ENCODE results near the gene SMAD1. TPM values are rescaled to one million over a fixed set of nuclear protein-coding genes. Genes with fewer than 3 reads are reported as not detected.

The SMAD1 gene
- 46.0 and 58.2 TPM in 2 replicates for polyA plus RNA-seq (2012; rRNA removed)
- polyA plus RNA-seq (2012; cell fraction: cytosol; rRNA removed): 48.8 and 50.6 TPM in 2 replicates
- polyA plus RNA-seq (2012; cell fraction: nucleus; rRNA removed): 51.5 and 55.6 TPM in 2 replicates

DNA sequence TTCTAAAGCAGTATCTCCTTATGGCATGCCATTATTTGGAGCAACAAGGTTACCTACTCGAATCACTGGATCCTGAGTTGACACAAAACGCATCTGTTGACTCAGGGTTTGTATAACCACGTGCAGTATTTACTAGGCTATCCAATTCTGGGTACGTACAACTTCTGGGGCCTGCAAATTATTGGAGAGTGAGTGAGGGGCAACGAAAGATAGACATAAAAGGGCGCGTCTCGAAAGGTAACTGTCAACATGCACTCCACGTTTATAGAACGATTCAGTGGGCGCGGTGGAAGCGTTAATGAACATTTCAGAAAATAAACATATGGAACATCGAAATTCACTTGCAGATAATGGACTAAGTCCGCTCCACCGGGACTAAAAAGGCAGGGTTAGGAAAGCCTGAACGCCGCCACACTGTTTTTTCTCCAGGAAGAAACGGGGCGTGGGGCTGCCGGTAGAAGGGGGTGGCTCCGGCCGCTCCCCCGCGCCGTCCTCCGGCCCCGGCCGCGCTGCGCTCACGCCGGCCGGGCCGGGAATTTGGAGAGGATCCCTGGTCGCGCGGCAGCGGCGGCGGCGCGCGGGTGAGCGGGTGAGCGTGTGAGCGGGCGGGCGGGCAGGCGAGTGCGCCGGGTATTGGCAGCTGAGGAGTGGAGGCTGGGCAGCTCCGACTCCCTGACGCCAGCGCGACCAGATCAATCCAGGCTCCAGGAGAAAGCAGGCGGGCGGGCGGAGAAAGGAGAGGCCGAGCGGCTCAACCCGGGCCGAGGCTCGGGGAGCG lies at the start of gene SMAD1:
SMAD1 (plus strand) TSS at position 690 of the 778 bp plus-strand sequence. CDS start 32,761 bp downstream, outside the sequence.
- no peaks in the 10 kb centered on the region for H3K36me3 ChIP-seq (replicated peaks in 1 of 2; ENCODE audit: control insufficient read depth in 1 of 2, insufficient read depth in 2 of 2, low read length in 1 of 2)
- TF ChIP-seq FOSL2 (IDR thresholded peaks at IDR 0.05; ENCODE audit: borderline replicate concordance, low read depth): no peak
- TF ChIP-seq TAF1 (IDR thresholded peaks at IDR 0.05; ENCODE audit: borderline replicate concordance, low read depth, low read length): peak; percentile 85; the same call in 1 of the 2 replicates
- TF ChIP-seq REST (IDR thresholded peaks at IDR 0.05; ENCODE audit: low read depth, low read length): peak; percentile 36; the same call in 1 of the 2 replicates
- TF ChIP-seq ELF1 (IDR thresholded peaks at IDR 0.05): no peak
- peak; percentile 38; the same call in 1 of the 2 replicates for TF ChIP-seq NFIC (IDR thresholded peaks at IDR 0.05; ENCODE audit: borderline replicate concordance)
- TF ChIP-seq POLR2AphosphoS5 (IDR thresholded peaks at IDR 0.05; ENCODE audit: low read depth, low read length): peak; percentile 64
- peak; percentile 74; the same call in 1 of the 2 replicates for TF ChIP-seq SIN3A (IDR thresholded peaks at IDR 0.05; ENCODE audit: borderline replicate concordance, low read depth, low read length)
- TF ChIP-seq MEF2A (IDR thresholded peaks at IDR 0.05; ENCODE audit: borderline replicate concordance, low read depth): no peak
- TF ChIP-seq RXRA (IDR thresholded peaks at IDR 0.05; ENCODE audit: borderline replicate concordance, low read depth): no peak
- TF ChIP-seq FOXJ3 (CRISPR knock-in tag; IDR thresholded peaks at IDR 0.05): no peak
- TF ChIP-seq GABPA (IDR thresholded peaks at IDR 0.05; ENCODE audit: low read depth): no peak
- no peak for TF ChIP-seq ZBTB33 (IDR thresholded peaks at IDR 0.05; ENCODE audit: borderline replicate concordance, low read depth)
- TF ChIP-seq, protein P1, sequence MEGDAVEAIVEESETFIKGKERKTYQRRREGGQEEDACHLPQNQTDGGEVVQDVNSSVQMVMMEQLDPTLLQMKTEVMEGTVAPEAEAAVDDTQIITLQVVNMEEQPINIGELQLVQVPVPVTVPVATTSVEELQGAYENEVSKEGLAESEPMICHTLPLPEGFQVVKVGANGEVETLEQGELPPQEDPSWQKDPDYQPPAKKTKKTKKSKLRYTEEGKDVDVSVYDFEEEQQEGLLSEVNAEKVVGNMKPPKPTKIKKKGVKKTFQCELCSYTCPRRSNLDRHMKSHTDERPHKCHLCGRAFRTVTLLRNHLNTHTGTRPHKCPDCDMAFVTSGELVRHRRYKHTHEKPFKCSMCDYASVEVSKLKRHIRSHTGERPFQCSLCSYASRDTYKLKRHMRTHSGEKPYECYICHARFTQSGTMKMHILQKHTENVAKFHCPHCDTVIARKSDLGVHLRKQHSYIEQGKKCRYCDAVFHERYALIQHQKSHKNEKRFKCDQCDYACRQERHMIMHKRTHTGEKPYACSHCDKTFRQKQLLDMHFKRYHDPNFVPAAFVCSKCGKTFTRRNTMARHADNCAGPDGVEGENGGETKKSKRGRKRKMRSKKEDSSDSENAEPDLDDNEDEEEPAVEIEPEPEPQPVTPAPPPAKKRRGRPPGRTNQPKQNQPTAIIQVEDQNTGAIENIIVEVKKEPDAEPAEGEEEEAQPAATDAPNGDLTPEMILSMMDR (IDR thresholded peaks at IDR 0.05): no peak
- TF ChIP-seq PBX3 (IDR thresholded peaks at IDR 0.05): peak; percentile 41; the same call in 1 of the 2 replicates
- no peak; the same call in 1 of the 2 replicates for TF ChIP-seq YY1 (IDR thresholded peaks at IDR 0.05; ENCODE audit: low read depth)
- TF ChIP-seq, protein P2, sequence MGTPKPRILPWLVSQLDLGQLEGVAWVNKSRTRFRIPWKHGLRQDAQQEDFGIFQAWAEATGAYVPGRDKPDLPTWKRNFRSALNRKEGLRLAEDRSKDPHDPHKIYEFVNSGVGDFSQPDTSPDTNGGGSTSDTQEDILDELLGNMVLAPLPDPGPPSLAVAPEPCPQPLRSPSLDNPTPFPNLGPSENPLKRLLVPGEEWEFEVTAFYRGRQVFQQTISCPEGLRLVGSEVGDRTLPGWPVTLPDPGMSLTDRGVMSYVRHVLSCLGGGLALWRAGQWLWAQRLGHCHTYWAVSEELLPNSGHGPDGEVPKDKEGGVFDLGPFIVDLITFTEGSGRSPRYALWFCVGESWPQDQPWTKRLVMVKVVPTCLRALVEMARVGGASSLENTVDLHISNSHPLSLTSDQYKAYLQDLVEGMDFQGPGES (IDR thresholded peaks at IDR 0.05; ENCODE audit: low read depth, low read length): peak; percentile 45
- TF ChIP-seq, protein P3, sequence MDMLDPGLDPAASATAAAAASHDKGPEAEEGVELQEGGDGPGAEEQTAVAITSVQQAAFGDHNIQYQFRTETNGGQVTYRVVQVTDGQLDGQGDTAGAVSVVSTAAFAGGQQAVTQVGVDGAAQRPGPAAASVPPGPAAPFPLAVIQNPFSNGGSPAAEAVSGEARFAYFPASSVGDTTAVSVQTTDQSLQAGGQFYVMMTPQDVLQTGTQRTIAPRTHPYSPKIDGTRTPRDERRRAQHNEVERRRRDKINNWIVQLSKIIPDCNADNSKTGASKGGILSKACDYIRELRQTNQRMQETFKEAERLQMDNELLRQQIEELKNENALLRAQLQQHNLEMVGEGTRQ (IDR thresholded peaks at IDR 0.05; ENCODE audit: borderline replicate concordance, low read depth, low read length): no peak
- TF ChIP-seq TCF12 (IDR thresholded peaks at IDR 0.05): no peak
- TF ChIP-seq MXI1 (IDR thresholded peaks at IDR 0.05; ENCODE audit: low read depth, low read length): peak; percentile 59
- peak; percentile 35 for TF ChIP-seq CHD2 (IDR thresholded peaks at IDR 0.05; ENCODE audit: low read length, partially characterized antibody)

More for the DNA sequence above, at the start of gene SMAD1:
- Histone ChIP-seq H3K9ac (peak within 1 kb of the TSS; percentile 96), H3K4me3 (ENCODE audit: low read depth in 2 of 2, low read length in 1 of 2) (peak within 1 kb of the TSS; percentile 75 to 91), H3K27me3 (ENCODE audit: insufficient read depth) (no peaks in the 10 kb centered on the region), H3K9me2 (no peaks in the 10 kb centered on the region), H3K4me2 (peak within 1 kb of the TSS; percentile 89), H3K4me1 (ENCODE audit: control insufficient read depth in 1 of 2, insufficient read depth in 2 of 2, low read depth in 1 of 2, low read length in 1 of 2) (peaks cover 6 to 9% of the 10 kb centered on the region in 2 experiments; a peak in 3 of 4 replicates), H4K20me1 (ENCODE audit: insufficient read depth) (peaks cover 20% of the 10 kb centered on the region; the same call in 1 of the 2 replicates), H2AFZ (ENCODE audit: low read depth) (peak within 1 kb of the TSS; percentile 88), H3K79me2 (ENCODE audit: insufficient read depth) (peaks cover 41% of the 10 kb centered on the region), H3K9me3 (no peaks in the 10 kb centered on the region), H3K27ac (ENCODE audit: low read depth in 2 of 2, low read length in 1 of 2) (peak within 1 kb of the TSS; percentile 78 to 85), H3F3A (replicated peaks; ENCODE audit: insufficient read depth) (no peaks in the 10 kb centered on the region)
- peak; percentile 88 for DNase-seq
- 1% methylated on average over 18 of the region's 65 CpGs for WGBS (ENCODE audit: low lambda C conversion rate)
- POLR2A ChIA-PET: interaction anchor here (0.7 kb wide), 1 partner anchor 72 kb away, joined by 4 read pairs; no protein-coding TSS in a partner anchor
- CTCF ChIA-PET: interaction anchor here (1.0 to 3.7 kb wide), 2 partner anchors 31 to 75 kb away, joined by 3 to 21 read pairs; no protein-coding TSS in a partner anchor

Data from SK-N-SH (cell line).